Ammon's horn (tissue), 1 donor: ENCODE results near the gene GZF1.

Source experiments
- DNase-seq: peaks from one replicate; pipeline ENCODE4 v3.0.0-alpha.2; 2016; ENCODE audit warnings: low spot score

Gene GZF1

DNA sequence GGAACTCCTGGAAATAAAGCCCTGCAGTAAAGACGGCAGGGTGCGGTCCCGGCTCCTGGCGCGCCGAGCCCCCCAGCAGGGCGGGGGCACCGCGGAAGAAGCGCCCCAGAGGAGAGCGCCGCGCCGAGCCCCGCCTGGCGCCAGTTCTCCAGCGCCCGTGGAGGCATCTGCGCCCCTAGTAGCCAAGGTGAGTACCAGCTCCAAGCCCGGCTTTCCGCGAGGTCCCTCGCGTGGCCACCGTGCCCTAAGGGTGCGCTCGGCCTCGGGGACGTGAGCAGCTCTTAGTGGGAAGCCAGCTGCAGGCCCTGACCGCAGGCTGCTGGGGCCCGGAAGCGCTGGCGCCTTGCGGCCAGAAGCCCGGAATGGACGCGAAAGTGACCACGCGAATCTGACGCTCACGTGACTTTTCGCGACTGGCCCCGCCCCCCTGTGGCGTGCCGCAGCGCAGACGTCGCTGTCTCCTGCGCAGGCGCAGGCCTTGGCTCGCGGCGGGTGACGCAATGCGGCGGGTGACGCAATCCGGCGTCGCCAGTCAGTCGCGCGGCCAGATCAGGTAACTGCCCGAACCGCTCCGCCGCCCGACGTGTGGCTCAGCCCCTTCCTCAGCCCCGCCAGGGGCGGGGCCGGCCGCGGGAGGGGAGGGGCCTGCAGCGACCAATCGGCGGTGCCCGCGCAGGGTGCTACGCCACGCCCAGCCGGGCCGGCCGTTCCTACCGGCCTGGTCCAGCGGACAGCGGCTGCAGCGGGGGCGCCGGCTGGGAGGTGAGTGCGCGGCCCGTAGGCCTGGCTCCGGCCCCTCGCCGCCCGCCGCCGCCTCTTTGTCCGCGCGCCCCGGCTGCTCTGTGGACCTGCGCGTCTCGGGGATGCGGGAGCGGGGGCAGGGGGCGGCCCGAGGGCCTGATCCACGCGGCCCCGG lies at the start of gene GZF1:
GZF1 (plus strand) TSS at position 707 of the 916 bp plus-strand sequence. CDS start 2,202 bp downstream, outside the sequence.
- DNase-seq: peak; percentile 98

DNA sequence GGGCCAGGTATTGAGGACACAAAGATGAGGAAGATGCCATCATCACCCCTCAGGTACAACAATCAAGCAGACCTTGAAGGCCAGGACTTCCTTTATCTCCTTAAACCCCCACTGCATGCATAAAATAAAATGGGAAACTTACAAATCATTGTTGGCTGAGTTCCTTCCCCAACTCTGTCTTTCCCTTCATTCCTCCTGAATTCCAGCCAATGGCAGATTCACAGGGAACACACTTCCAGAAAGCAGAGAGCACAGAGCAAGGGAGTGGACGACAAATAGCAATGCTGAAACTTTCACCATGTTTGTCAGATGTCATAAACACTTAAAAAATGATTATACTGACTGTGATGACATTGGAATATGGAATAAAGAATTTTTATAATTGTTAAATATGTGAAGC lies 48.7 kb upstream of the GZF1 start:
- DNase-seq: no peak

DNA sequence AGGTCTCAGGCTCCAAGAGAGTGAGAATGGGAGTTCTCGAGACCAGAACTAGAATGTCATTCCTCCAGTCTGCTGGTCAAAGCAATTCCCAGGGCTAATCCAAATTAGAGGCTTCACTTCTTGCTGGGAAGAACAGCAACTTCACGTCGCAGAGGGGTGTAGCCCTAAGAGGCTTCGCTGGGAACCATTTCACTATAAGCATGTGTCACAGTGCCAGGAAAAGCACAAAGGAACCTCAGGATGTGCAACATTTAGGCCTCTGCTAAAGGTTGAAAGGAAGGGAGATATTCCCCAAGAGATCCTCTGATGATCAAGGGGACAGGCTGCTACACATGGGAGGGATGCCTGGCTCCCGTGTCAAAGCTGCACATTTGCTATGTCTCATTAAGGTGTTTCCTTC lies 47.3 kb upstream of the GZF1 start:
- DNase-seq: no peak

GRCh38 chr20:23315099-23315498 lies 46.9 kb upstream of the GZF1 start:
- no peak for DNase-seq

DNA sequence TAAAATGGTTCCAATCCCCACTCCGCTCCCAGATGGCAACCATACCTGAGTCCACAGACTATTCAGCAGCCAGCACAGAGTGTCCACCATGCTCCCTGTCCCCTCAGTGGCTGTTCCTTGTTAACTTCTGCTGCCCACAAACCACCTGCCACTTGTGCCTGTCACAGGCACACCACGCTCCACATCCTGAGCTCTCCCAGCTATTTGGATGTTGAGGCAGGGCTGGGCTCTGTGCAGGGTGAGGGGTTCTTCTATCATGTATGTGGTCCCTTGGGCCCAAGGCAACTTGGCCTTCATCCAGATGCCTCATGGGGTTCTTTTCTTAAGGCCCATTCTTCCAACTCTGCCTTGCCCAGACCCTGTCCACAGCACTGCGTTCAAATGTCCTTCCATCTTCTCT lies 45.4 kb upstream of the GZF1 start:
- no peak for DNase-seq

DNA sequence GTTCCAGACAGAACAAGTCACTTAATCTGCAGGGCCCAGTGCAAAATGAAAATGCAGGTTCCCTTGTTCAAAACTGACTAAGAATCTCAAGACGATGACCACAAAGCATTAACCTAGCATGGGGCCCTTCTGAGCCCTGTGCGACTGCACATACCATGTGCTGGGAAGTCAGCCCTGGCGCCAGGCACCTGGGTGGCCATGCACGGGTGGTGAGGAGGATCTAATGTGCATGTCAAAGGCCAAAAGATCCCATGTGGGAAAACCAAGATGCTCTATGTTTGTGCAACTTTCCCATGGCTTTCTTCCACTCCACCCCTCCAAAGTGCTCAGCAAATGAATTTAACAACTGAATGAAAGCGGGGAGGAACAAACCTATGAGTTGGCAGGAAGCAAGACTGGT lies 44.9 kb upstream of the GZF1 start:
- no peak for DNase-seq

GRCh38 chr20:23318347-23318746 lies 43.6 kb upstream of the GZF1 start:
- no peak for DNase-seq

DNA sequence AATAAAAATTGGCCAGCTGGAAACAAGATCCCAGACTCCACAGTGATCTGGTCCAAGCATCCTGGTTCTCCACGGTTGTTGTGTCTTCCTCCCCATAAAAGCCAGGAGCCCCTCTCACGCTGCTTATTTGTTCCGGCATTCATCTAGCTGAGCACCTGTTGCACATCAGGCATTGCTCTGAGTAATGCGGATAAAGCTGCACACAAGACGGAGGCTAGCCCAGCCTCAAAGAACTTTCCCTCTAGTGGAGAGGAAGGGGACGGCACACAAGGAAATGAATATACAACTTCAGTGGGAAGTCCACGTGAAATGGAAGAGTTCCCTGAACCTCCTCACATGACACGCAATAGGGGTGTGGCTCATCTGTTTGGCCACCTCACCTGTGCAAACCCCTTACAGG lies 41.7 kb upstream of the GZF1 start:
- DNase-seq: no peak

- DNase-seq: no peak
These were observed 36.9 kb upstream of the GZF1 start for GRCh38 chr20:23325107-23325506.

GRCh38 chr20:23326774-23327173 lies 35.2 kb upstream of the GZF1 start:
- no peak for DNase-seq

- no peak for DNase-seq
These were observed 34.2 kb upstream of the GZF1 start for GRCh38 chr20:23327617-23328333.

GRCh38 chr20:23331450-23332350 lies 30.3 kb upstream of the GZF1 start:
- DNase-seq: no peak

GRCh38 chr20:23332467-23332866 lies 29.5 kb upstream of the GZF1 start:
- no peak for DNase-seq

GRCh38 chr20:23334111-23334510 lies 27.9 kb upstream of the GZF1 start:
- DNase-seq: no peak

GRCh38 chr20:23335521-23335920 lies 26.5 kb upstream of the GZF1 start:
- DNase-seq: no peak

- DNase-seq: no peak
These were observed 25.5 kb upstream of the GZF1 start for GRCh38 chr20:23336476-23336875.

DNA sequence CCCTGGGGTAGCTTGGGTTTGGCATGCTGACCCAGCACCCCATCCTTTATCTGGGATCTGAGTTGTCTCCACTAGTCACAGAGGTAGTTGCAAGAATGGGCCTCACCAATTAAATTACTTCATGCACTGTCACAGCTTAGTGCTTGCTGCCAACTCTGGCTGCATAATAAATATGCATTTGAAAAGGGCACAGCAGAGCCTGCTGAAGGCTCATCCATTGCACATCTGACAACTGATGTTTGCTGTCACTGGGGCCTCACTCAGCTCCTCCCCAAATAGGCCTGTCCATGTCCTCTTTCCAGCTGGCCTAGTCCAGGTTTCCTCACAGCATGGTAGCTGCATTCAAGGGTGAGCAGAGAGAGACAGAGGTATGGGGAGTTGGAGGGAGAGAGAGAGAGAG lies 24.7 kb upstream of the GZF1 start:
- DNase-seq: no peak

GRCh38 chr20:23339986-23340385 lies 22.0 kb upstream of the GZF1 start:
- DNase-seq: no peak

DNA sequence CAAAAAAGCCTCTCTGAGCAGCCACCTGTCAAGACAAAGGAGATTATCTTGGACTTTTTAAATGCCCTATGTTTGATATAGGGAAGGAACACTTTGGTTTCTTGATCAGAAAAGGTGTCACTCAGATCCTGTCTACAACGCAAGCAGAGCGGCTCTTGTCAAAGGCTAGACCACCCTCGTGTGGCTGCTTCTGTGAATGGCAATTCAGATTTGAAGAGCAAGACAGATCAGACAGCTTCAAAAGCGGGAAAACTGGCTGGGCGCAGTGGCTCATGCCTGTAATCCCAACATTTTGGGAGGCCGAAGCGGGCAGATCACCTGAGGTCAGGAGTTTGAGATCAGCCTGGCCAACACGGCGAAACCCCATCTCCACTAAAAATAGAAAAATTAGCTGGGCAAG lies 21.5 kb upstream of the GZF1 start:
- peak; percentile 89 for DNase-seq

GRCh38 chr20:23341073-23341472 lies 20.9 kb upstream of the GZF1 start:
- DNase-seq: no peak

DNA sequence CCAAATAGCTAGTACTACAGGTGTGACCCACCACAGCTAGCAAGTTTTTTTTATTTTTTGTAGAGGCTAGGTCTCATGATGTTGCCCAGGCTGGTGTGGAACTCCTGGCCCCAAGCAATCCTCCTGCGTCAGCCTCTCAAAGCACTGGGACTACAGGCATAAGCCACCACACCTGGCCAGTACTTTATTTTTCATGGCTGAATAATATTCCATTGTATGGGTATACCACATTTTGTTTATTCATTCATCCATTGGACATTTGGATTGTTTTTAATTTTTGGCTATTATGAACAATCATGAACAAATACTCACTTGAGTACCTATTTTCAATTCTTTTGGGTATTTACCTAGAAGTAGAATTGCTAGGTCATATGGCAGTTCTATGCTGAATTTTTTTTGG lies 18.4 kb upstream of the GZF1 start:
- DNase-seq: no peak

GRCh38 chr20:23344336-23344735 lies 17.6 kb upstream of the GZF1 start:
- DNase-seq: no peak
